Gastroesophageal sphincter (tissue), 4 donors: ENCODE results near the gene ARMH3. TPM values are rescaled to one million over a fixed set of nuclear protein-coding genes. Genes with fewer than 3 reads are reported as not detected.

Experiments used
- ATAC-seq: fragments of 150-250 bp; one replicate; pipeline ENCODE4 v1.9.1; 2016; ENCODE audit warnings: mild to moderate bottlenecking, moderate library complexity
- H3K27ac ChIP-seq, 4 donors: fragments of 200-600 bp; sonication (generic) in 3 of 4; 1 replicate in 3 of 4; 2 replicates in 1 of 4; pipeline ENCODE4 v1.5.1; 2016 to 2019
- H3K27me3 ChIP-seq: fragments of 200-600 bp; sonication (generic); one replicate; pipeline ENCODE4 v1.5.1; 2019
- H3K36me3 ChIP-seq, 2 donors: fragments of 200-600 bp; sonication (generic); one replicate each; pipeline ENCODE4 v1.5.1; 2019; ENCODE audit warnings: control low read depth in 1 of 2
- H3K4me1 ChIP-seq, 3 donors: fragments of 200-600 bp; sonication (generic); 1 replicate in 2 of 3; 2 replicates in 1 of 3; pipeline ENCODE4 v1.5.1; 2016 to 2019; ENCODE audit warnings: control low read depth in 2 of 3
- H3K4me3 ChIP-seq, 2 donors: fragments of 200-600 bp; sonication (generic); one replicate each; pipeline ENCODE4 v1.5.1; 2019; ENCODE audit warnings: mild to moderate bottlenecking in 1 of 2, moderate library complexity in 1 of 2
- H3K9me3 ChIP-seq, 3 donors: fragments of 200-600 bp; sonication (generic); one replicate each; pipeline ENCODE4 v1.5.1; 2017 to 2019; ENCODE audit warnings: control low read depth in 2 of 3
- EP300 ChIP-seq: sonication (generic); formaldehyde crosslinking; IDR thresholded peaks from one replicate; pipeline ENCODE4 v1.6.1; 2017; ENCODE audit warnings: antibody characterized with exemption, mild to moderate bottlenecking
- POLR2A ChIP-seq, 2 donors: fragments of 450-650 bp; IDR thresholded peaks; one replicate each; pipeline ENCODE4 v1.6.1; 2017; ENCODE audit warnings: antibody characterized with exemption in 2 of 2, mild to moderate bottlenecking in 2 of 2, moderate library complexity in 1 of 2
- POLR2AphosphoS5 ChIP-seq: sonication (generic); formaldehyde crosslinking; IDR thresholded peaks from one replicate; pipeline ENCODE4 v1.6.1; 2017; ENCODE audit warnings: antibody characterized with exemption
- WGBS, 2 donors: methylation state at CpG; one replicate each; pipeline ENCODE4 v1.1.5; 2018; ENCODE audit warnings: low coverage in 1 of 2; 5-methylcytosine and 5-hydroxymethylcytosine counted together
- total RNA-seq, 4 donors: library from RNA; depleted of rRNA; stranded (reverse); fragments of >200 nt; gene quantifications; one replicate each; pipeline ENCODE4 v1.1.0, GENCODE V29; 2016
- TF ChIP-seq, protein P1 (sequence below), 4 experiments: fragments of 200-600 bp in 2 of 4; fragments of 450-650 bp in 2 of 4; sonication (generic) in 1 of 4; IDR thresholded peaks; one replicate each; pipeline ENCODE4 v1.5.1; 2017 to 2019; ENCODE audit warnings: antibody characterized with exemption in 4 of 4, mild to moderate bottlenecking in 2 of 4, moderate library complexity in 2 of 4

ARMH3 gene
- total RNA-seq, 4 donors from 2014 or later, result 12.4 to 17.2 (median 14.9) TPM

GRCh38 chr10:101941871-101942270, 114.1 kb downstream of the ARMH3 start:
- TF ChIP-seq POLR2A (IDR thresholded peaks at IDR 0.05) (no peak), POLR2AphosphoS5 (no peak), EP300 (no peak)
- TF ChIP-seq, protein P1, sequence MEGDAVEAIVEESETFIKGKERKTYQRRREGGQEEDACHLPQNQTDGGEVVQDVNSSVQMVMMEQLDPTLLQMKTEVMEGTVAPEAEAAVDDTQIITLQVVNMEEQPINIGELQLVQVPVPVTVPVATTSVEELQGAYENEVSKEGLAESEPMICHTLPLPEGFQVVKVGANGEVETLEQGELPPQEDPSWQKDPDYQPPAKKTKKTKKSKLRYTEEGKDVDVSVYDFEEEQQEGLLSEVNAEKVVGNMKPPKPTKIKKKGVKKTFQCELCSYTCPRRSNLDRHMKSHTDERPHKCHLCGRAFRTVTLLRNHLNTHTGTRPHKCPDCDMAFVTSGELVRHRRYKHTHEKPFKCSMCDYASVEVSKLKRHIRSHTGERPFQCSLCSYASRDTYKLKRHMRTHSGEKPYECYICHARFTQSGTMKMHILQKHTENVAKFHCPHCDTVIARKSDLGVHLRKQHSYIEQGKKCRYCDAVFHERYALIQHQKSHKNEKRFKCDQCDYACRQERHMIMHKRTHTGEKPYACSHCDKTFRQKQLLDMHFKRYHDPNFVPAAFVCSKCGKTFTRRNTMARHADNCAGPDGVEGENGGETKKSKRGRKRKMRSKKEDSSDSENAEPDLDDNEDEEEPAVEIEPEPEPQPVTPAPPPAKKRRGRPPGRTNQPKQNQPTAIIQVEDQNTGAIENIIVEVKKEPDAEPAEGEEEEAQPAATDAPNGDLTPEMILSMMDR (IDR thresholded peaks at IDR 0.05), result no peak
- H3K27ac ChIP-seq, result no peak overlapping the region
- peaks cover 0 to 2% of the 10 kb centered on the region in 2 donors for H3K36me3 ChIP-seq
- 20 to 33% methylated on average over 1 of the region's 1 CpG for WGBS, 2 donors
- ATAC-seq, result no peak
- no peaks in the 10 kb centered on the region for H3K27me3 ChIP-seq
- H3K4me3 ChIP-seq, result no peak overlapping the region
- H3K4me1 ChIP-seq, result peaks cover 16 to 63% (median 21%) of the 10 kb centered on the region in 3 donors
- no peaks in the 10 kb centered on the region for H3K9me3 ChIP-seq

DNA sequence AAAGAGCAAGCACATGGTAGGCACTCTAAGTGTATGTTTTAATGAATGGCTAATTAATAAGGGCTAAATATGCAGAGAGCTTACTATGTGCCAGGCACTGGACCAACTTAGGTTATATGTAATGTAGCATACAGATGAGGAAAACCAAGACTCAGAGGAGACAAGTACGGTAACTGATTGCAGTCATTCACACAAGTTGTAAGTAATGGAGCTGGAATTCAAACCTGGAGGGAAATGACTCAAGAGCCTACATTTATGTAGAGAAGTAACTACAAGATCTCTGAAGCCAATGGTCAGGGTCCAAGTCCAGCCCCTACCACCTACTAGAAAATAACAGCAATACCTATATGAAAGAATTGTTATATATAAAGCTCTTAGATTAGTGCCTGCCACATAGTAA, 115.1 kb downstream of the ARMH3 start:
- H3K27ac ChIP-seq, result no peak overlapping the region
- no peaks in the 10 kb centered on the region for H3K27me3 ChIP-seq
- no peaks in the 10 kb centered on the region for H3K9me3 ChIP-seq
- TF ChIP-seq, protein P1 (IDR thresholded peaks at IDR 0.05), result no peak
- TF ChIP-seq POLR2A (IDR thresholded peaks at IDR 0.05), result no peak
- TF ChIP-seq POLR2AphosphoS5, result no peak
- TF ChIP-seq EP300, result no peak
- H3K36me3 ChIP-seq, result no peaks in the 10 kb centered on the region
- WGBS, 2 donors, result 79 to 94% methylated on average over 1 of the region's 1 CpG
- no peak for ATAC-seq
- peaks cover 16 to 63% (median 21%) of the 10 kb centered on the region in 3 donors for H3K4me1 ChIP-seq
- no peak overlapping the region for H3K4me3 ChIP-seq

DNA sequence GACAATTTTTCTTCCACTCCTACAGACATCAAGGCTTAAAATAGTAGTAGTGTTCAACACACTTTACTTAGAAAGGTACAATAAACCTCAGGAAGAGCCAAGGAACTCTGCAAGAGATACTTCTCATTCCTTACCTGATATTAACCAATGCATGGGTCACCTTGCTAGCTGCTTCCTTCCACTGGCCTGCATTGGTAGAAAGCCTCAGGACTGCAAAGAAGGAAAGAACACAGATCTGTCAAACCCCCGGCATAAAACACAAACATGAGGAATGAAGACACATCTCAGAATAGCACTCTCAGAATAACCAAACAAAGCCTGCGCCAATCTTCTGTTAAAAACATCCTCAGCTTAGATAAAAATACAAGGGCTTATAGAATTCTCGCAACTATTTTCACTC, 116.2 kb downstream of the ARMH3 start:
- TF ChIP-seq, protein P1 (IDR thresholded peaks at IDR 0.05), result no peak
- TF ChIP-seq POLR2AphosphoS5 (no peak), EP300 (no peak), POLR2A (IDR thresholded peaks at IDR 0.05) (no peak)
- Histone ChIP-seq H3K4me1 (peaks cover 18 to 75% (median 21%) of the 10 kb centered on the region in 3 donors), H3K9me3 (no peaks in the 10 kb centered on the region), H3K36me3 (no peaks in the 10 kb centered on the region), H3K27ac (peak overlapping the region; percentile 59 to 73 (median 68)), H3K4me3 (no peak overlapping the region), H3K27me3 (no peaks in the 10 kb centered on the region)
- ATAC-seq, result no peak
- 20 to 37% methylated on average over 3 of the region's 3 CpGs for WGBS, 2 donors

GRCh38 chr10:101939008-101939648, 116.8 kb downstream of the ARMH3 start:
- Histone ChIP-seq H3K36me3 (no peaks in the 10 kb centered on the region), H3K27ac (peak overlapping the region; percentile 59 to 73 (median 68)), H3K4me3 (no peak overlapping the region), H3K9me3 (no peaks in the 10 kb centered on the region), H3K4me1 (peaks cover 18 to 81% (median 21%) of the 10 kb centered on the region in 3 donors), H3K27me3 (no peaks in the 10 kb centered on the region)
- TF ChIP-seq POLR2A (IDR thresholded peaks at IDR 0.05), result no peak
- TF ChIP-seq, protein P1 (IDR thresholded peaks at IDR 0.05), result no peak
- TF ChIP-seq POLR2AphosphoS5, result peak; percentile 91
- no peak for TF ChIP-seq EP300
- WGBS, 2 donors, result 22 to 28% methylated on average over 3 of the region's 3 CpGs
- ATAC-seq, result no peak
